Transverse colon (tissue), 4 donors: ENCODE measurements around the gene C1orf174. TPM values are rescaled to one million over a fixed set of nuclear protein-coding genes. Genes with fewer than 3 reads are reported as not detected.

ENCODE experiments used
- DNase-seq: peaks from one replicate; pipeline ENCODE4 v3.0.0-alpha.2; 2019
- H3K27ac ChIP-seq, 4 donors: fragments of 200-600 bp; sonication (generic); 2 replicates each; pipeline ENCODE4 v1.5.1; 2016 to 2018; ENCODE audit warnings: inconsistent platforms in 4 of 4
- H3K27me3 ChIP-seq: fragments of 200-600 bp; sonication (generic); 2 replicates; pipeline ENCODE4 v1.5.1; 2017; ENCODE audit warnings: inconsistent platforms
- H3K36me3 ChIP-seq, 4 donors: fragments of 200-600 bp; sonication (generic); 2 replicates each; pipeline ENCODE4 v1.5.1; 2017 to 2019; ENCODE audit warnings: inconsistent platforms in 4 of 4
- H3K4me1 ChIP-seq, 4 donors: fragments of 200-600 bp; sonication (generic); 2 replicates each; pipeline ENCODE4 v1.5.1; 2017 to 2020; ENCODE audit warnings: inconsistent platforms in 4 of 4
- H3K4me3 ChIP-seq, 4 donors: fragments of 200-600 bp; sonication (generic); 1 replicate in 1 of 4; 2 replicates in 3 of 4; pipeline versions ENCODE4 v1.5.1 to v1.6.1; 2017 to 2019; ENCODE audit warnings: inconsistent platforms in 4 of 4
- H3K9me3 ChIP-seq, 2 donors: fragments of 200-600 bp; sonication (generic); 2 replicates each; pipeline ENCODE4 v1.5.1; 2017 to 2019; ENCODE audit warnings: inconsistent platforms in 2 of 2
- EP300 ChIP-seq: sonication (generic); formaldehyde crosslinking; IDR thresholded peaks from one replicate; pipeline ENCODE4 v1.6.1; 2017; ENCODE audit warnings: antibody characterized with exemption, low read depth
- POLR2A ChIP-seq: fragments of 450-650 bp; IDR thresholded peaks from one replicate; pipeline ENCODE4 v1.6.1; 2016; ENCODE audit warnings: antibody characterized with exemption, mild to moderate bottlenecking, moderate library complexity
- POLR2AphosphoS5 ChIP-seq, 3 donors: sonication (generic); formaldehyde crosslinking; IDR thresholded peaks; one replicate each; pipeline ENCODE4 v1.6.1; 2016; ENCODE audit warnings: antibody characterized with exemption in 3 of 3
- WGBS, 2 donors: methylation state at CpG; one replicate each; pipeline ENCODE4 v1.1.5; 2018; ENCODE audit warnings: low coverage in 1 of 2; 5-methylcytosine and 5-hydroxymethylcytosine counted together
- in situ Hi-C, 4 donors: fragments of 200-750 bp; cut with MboI; loops; one replicate each; pipeline versions ENCODE4 v1.15.0 to v1.15.1; 2017; ENCODE audit warnings: low sequenced_read_pairs in 3 of 4, low pct_ligation_motif_present in 1 of 4, low pct_unique_long_range_greater_than_20kb in 1 of 4
- intact Hi-C: fragments of 100-400 bp; cut with DNase I; formaldehyde crosslinking; loops from one replicate; pipeline ENCODE4 v1.15.1; 2023; ENCODE audit warnings: low total_unique reads
- total RNA-seq, 4 donors: library from RNA; depleted of rRNA; stranded (reverse); fragments of >200 nt; gene quantifications; one replicate each; pipeline ENCODE4 v1.1.0, GENCODE V29; 2016
- TF ChIP-seq, protein P1 (sequence below), 5 experiments: fragments of 200-600 bp in 3 of 5; fragments of 450-650 bp in 2 of 5; sonication (generic) in 3 of 5; IDR thresholded peaks; 1 replicate in 2 of 5; 2 replicates in 3 of 5; pipeline ENCODE4 v1.5.1; 2016 to 2017; ENCODE audit warnings: antibody characterized with exemption in 5 of 5, inconsistent platforms in 3 of 5, mild to moderate bottlenecking in 2 of 5, moderate library complexity in 1 of 5

The C1orf174 gene
- total RNA-seq, 4 donors from 2014 or later: 23.5 to 45.4 (median 36.6) TPM

DNA sequence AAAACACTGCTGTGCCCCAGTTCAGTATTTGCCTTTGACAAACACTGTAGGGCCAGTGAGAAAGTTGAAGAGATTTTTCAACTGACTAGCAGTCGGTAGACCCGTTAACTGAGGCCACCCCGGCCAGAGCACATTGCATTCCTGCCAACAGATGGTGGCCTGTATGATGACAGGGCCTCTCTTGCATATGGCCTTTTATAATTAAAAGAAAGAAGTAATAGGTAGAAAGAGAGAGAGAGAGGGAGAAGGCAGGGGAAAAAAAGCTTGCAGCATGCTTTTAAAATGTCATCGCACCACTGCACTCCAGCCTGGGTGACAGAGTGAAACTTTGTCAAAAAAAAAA is 4.7 kb upstream of the C1orf174 start:
- H3K27ac ChIP-seq: no peak overlapping the region
- H3K36me3 ChIP-seq: no peaks in the 10 kb centered on the region
- no peaks in the 10 kb centered on the region for H3K27me3 ChIP-seq
- WGBS, 2 donors: 82 to 88% methylated on average over 1 to 4 of the region's 4 CpGs
- in situ Hi-C loops (no loop called here), intact Hi-C loops (no loop called here)
- H3K9me3 ChIP-seq: no peaks in the 10 kb centered on the region
- no peak overlapping the region for H3K4me3 ChIP-seq
- DNase-seq: no peak
- no peak for TF ChIP-seq EP300
- TF ChIP-seq POLR2AphosphoS5 (IDR thresholded peaks at IDR 0.05): no peak
- TF ChIP-seq POLR2A: no peak
- TF ChIP-seq, protein P1, sequence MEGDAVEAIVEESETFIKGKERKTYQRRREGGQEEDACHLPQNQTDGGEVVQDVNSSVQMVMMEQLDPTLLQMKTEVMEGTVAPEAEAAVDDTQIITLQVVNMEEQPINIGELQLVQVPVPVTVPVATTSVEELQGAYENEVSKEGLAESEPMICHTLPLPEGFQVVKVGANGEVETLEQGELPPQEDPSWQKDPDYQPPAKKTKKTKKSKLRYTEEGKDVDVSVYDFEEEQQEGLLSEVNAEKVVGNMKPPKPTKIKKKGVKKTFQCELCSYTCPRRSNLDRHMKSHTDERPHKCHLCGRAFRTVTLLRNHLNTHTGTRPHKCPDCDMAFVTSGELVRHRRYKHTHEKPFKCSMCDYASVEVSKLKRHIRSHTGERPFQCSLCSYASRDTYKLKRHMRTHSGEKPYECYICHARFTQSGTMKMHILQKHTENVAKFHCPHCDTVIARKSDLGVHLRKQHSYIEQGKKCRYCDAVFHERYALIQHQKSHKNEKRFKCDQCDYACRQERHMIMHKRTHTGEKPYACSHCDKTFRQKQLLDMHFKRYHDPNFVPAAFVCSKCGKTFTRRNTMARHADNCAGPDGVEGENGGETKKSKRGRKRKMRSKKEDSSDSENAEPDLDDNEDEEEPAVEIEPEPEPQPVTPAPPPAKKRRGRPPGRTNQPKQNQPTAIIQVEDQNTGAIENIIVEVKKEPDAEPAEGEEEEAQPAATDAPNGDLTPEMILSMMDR (IDR thresholded peaks at IDR 0.05): no peak
- peaks cover 0 to 19% (median 12%) of the 10 kb centered on the region in 4 donors for H3K4me1 ChIP-seq

DNA sequence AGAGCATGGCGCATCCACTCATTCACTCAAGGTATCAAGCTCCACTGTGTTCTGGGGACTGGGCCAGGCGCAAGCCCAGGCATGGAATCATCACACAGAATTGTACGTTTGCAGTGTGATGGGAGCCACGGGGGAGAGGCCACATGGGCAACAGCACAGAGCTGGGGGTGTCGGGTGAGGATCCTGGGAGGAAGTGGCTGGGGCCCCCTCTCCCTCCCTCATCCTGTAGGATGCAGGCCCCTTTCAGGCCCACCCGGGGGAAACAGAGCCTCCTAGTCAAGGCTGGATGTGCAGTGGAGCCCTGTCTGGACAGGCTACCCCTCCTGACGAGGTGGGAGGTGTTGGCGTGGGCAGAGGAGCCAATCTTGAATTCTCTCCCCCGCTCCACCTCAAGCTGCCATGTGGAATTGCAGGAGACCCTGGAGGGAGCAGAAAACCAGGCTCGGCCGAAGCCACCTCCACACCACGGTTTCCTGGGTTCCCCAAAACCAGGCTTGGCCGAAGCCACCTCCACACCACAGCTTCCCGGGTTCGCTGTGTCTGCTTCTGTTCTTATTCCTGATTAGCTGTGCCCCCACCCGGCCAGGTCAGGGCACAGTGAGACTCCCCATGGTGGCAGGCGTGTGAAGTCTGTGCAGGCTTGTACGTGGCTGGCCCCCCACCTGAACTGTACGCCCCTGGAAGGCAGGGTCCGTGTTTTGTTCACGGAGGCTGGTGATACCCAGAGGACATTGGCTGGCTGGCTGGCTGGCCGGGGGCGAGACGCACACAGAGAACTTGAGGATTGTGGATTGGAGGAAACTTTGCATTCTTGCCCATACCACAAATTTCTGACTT is 4.2 kb upstream of the C1orf174 start:
- 84 to 85% methylated on average over 4 to 24 of the region's 24 CpGs for WGBS, 2 donors
- in situ Hi-C loops (no loop called here), intact Hi-C loops (no loop called here)
- H3K9me3 ChIP-seq: no peaks in the 10 kb centered on the region
- TF ChIP-seq, protein P1 (IDR thresholded peaks at IDR 0.05): no peak
- TF ChIP-seq POLR2AphosphoS5 (IDR thresholded peaks at IDR 0.05): no peak
- no peak for TF ChIP-seq EP300
- no peak for TF ChIP-seq POLR2A
- no peaks in the 10 kb centered on the region for H3K27me3 ChIP-seq
- H3K27ac ChIP-seq: no peak overlapping the region
- no peak for DNase-seq
- H3K4me3 ChIP-seq: no peak overlapping the region
- H3K4me1 ChIP-seq: peaks cover 3 to 22% (median 16%) of the 10 kb centered on the region in 4 donors
- H3K36me3 ChIP-seq: no peaks in the 10 kb centered on the region

DNA sequence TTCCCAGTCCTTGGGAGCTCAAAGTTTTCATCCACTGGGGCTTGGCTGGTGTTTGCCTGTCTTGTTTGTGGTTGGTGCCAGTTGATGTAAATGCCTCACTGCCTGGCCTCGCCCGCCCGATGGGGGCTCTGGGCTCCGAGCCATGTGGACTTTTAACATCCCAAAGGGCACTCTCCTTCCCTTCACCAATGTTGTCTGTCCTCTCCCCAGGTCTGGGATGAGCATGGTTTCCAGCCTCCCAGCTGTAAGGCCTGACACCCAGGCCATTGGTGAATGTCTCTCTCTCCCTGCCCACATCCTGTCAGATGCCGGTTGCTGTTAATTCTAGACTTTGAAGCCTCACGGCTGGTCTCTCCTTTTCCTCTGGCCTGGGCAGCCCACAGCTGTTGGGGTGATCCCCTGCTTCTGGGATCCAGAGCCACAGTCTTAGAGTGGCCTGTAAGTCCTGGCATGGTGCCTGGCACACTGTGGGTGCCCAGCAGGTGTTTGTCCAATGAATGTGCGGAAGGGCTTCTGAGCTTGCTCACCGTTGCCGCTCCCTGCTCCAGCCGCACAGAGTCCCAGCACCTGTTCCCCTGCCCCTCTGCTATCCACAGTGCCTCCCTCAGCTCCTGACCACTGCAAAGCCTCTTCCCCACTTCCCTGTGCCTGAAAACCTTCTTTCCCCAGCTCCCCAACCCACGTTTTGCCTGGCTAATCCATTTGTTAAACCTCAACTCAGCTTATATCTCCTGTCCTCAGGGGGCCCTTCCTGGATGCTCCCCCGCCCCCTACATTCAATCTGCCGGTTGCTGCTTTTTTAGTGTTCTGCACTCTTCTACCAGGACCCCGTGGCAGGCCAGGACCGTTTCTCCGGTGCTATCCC is 3.3 kb upstream of the C1orf174 start:
- peak overlapping the region in 2 of 4 donors; percentile 11 for H3K27ac ChIP-seq
- intact Hi-C loops: no loop called here
- no peaks in the 10 kb centered on the region for H3K36me3 ChIP-seq
- no peak for TF ChIP-seq POLR2A
- TF ChIP-seq, protein P1 (IDR thresholded peaks at IDR 0.05): no peak
- no peak for TF ChIP-seq EP300
- no peak for TF ChIP-seq POLR2AphosphoS5 (IDR thresholded peaks at IDR 0.05)
- peaks cover 0 to 3% of the 10 kb centered on the region in 2 donors for H3K9me3 ChIP-seq
- peak; percentile 40 for DNase-seq
- peaks cover 7 to 28% (median 19%) of the 10 kb centered on the region in 4 donors for H3K4me1 ChIP-seq
- no peak overlapping the region for H3K4me3 ChIP-seq
- WGBS, 2 donors: 50 to 55% methylated on average over 5 to 16 of the region's 16 CpGs
- H3K27me3 ChIP-seq: no peaks in the 10 kb centered on the region
- in situ Hi-C loops: no loop called here

DNA sequence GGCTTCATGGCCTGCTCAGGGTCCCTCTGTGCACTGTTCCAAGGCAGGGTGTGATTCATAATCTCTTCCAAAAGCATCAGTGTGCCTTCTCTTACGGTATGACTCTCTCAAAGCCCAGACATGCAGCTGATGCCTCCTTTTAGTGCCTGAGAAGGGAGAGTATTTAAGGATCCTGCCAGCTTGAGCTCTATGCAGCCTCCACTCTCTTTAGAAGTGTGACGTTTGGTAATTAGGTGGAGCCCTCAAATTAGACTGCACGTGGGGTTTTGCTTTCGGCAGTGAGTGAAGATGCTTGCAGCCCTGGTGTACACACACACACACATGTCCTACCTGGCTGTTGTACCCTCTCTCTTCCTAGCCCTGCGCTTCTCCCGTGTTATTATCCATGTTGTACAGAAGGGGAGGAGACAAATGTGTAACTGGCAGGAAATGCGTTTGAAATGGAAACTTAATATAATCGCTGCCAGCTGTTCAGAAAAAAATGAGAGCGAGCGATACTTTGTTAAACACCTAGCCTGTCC is 2.6 kb upstream of the C1orf174 start:
- no peak overlapping the region for H3K27ac ChIP-seq
- TF ChIP-seq POLR2A: no peak
- TF ChIP-seq, protein P1 (IDR thresholded peaks at IDR 0.05): no peak
- no peak for TF ChIP-seq POLR2AphosphoS5 (IDR thresholded peaks at IDR 0.05)
- no peak for TF ChIP-seq EP300
- no peak overlapping the region for H3K4me3 ChIP-seq
- no peaks in the 10 kb centered on the region for H3K36me3 ChIP-seq
- intact Hi-C loops: no loop called here
- WGBS, 2 donors: 49 to 65% methylated on average over 10 of the region's 10 CpGs
- peaks cover 7 to 28% (median 19%) of the 10 kb centered on the region in 4 donors for H3K4me1 ChIP-seq
- no peaks in the 10 kb centered on the region for H3K27me3 ChIP-seq
- H3K9me3 ChIP-seq: peaks cover 0 to 10% of the 10 kb centered on the region in 2 donors
- in situ Hi-C loops: no loop called here
- DNase-seq: no peak
